ENCODE data around the gene ITGAL.

GRCh38 chr16:30548416-30549253, 76.1 kb downstream of the ITGAL start:
- TF ChIP-seq POLR2A (IDR thresholded peaks at IDR 0.05; ENCODE audit: low read length) (no peak), GATA1 (IDR thresholded peaks at IDR 0.05; ENCODE audit: low read depth, low read length) (no peak)
